ENCODE data around the gene LDLRAD4.

- TF ChIP-seq FOXM1 (IDR thresholded peaks at IDR 0.05; ENCODE audit: low read depth) (no peak), FOXM1 (CRISPR knock-in tag; IDR thresholded peaks at IDR 0.05; ENCODE audit: low read depth) (no peak), PKNOX1 (IDR thresholded peaks at IDR 0.05) (no peak), POLR2A (conservative IDR thresholded peaks at IDR 0.05) (no peak), CBX8 (IDR thresholded peaks at IDR 0.05; ENCODE audit: borderline replicate concordance, extremely low read depth, low read depth, low read length, poor library complexity, severe bottlenecking) (no peak), PHF20 (IDR thresholded peaks at IDR 0.05; ENCODE audit: partially characterized antibody) (no peak), TARDBP (IDR thresholded peaks at IDR 0.05) (no peak), BRCA1 (IDR thresholded peaks at IDR 0.05) (no peak), BRCA1 (CRISPR knock-in tag; IDR thresholded peaks at IDR 0.05) (no peak), MXI1 (IDR thresholded peaks at IDR 0.05; ENCODE audit: low read depth, low read length) (no peak), HNRNPUL1 (IDR thresholded peaks at IDR 0.05; ENCODE audit: low read length) (no peak), NR1H2 (CRISPR knock-in tag; IDR thresholded peaks at IDR 0.05) (no peak), SMC3 (conservative IDR thresholded peaks at IDR 0.05; ENCODE audit: insufficient read depth, low read depth, low read length) (no peak), E2F1 (CRISPR knock-in tag; IDR thresholded peaks at IDR 0.05) (no peak)
- TF ChIP-seq, protein P1, sequence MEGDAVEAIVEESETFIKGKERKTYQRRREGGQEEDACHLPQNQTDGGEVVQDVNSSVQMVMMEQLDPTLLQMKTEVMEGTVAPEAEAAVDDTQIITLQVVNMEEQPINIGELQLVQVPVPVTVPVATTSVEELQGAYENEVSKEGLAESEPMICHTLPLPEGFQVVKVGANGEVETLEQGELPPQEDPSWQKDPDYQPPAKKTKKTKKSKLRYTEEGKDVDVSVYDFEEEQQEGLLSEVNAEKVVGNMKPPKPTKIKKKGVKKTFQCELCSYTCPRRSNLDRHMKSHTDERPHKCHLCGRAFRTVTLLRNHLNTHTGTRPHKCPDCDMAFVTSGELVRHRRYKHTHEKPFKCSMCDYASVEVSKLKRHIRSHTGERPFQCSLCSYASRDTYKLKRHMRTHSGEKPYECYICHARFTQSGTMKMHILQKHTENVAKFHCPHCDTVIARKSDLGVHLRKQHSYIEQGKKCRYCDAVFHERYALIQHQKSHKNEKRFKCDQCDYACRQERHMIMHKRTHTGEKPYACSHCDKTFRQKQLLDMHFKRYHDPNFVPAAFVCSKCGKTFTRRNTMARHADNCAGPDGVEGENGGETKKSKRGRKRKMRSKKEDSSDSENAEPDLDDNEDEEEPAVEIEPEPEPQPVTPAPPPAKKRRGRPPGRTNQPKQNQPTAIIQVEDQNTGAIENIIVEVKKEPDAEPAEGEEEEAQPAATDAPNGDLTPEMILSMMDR (IDR thresholded peaks at IDR 0.05 in 2 of 3, conservative IDR thresholded peaks at IDR 0.05 in 1 of 3; ENCODE audit: insufficient read depth in 2 of 3, low read depth in 1 of 3, low read length in 3 of 3) = no peak
These were observed 140.7 kb downstream of the LDLRAD4 start for GRCh38 chr18:13359210-13359609.

Data from K562 (cell line).